Aorta (tissue), 5 donors: ENCODE data around the gene TTC3. TPM values are rescaled to one million over a fixed set of nuclear protein-coding genes. Genes with fewer than 3 reads are reported as not detected.
"Not testable (repeated sequence)": the region's sequence is repeated elsewhere in the genome, so short reads cannot be mapped to it uniquely, and the experiment has no call there.

ENCODE experiments used
- ATAC-seq: fragments of 200-7000 bp; cut with Tn5 transposase; one replicate; pipeline ENCODE4 v1.9.1; 2022; ENCODE audit warnings: moderate library complexity; ENCODE audit not compliant: low FRiP score
- DNase-seq, 2 donors: peaks; one replicate each; pipeline ENCODE4 v3.0.0-alpha.2; 2020
- H3K27ac ChIP-seq, 2 donors: one replicate each; pipeline ENCODE4 v1.5.1; 2013; ENCODE audit warnings: low read length in 2 of 2, mild to moderate bottlenecking in 2 of 2, moderate library complexity in 2 of 2, control low read depth in 1 of 2, inconsistent platforms in 1 of 2, low read depth in 1 of 2
- H3K27me3 ChIP-seq, 2 donors: one replicate each; pipeline ENCODE4 v1.6.1; 2013; ENCODE audit warnings: control low read depth in 1 of 2, low read length in 1 of 2, mild to moderate bottlenecking in 1 of 2, moderate library complexity in 1 of 2; ENCODE audit not compliant: insufficient read depth in 2 of 2, control insufficient read depth in 1 of 2
- H3K36me3 ChIP-seq, 2 donors: one replicate each; pipeline ENCODE4 v1.6.1; 2013; ENCODE audit warnings: control low read depth in 1 of 2, low read length in 1 of 2, mild to moderate bottlenecking in 1 of 2; ENCODE audit not compliant: insufficient read depth in 2 of 2, control insufficient read depth in 1 of 2
- H3K4me1 ChIP-seq, 2 donors: one replicate each; pipeline ENCODE4 v1.6.1; 2013; ENCODE audit warnings: low read length in 2 of 2, control low read depth in 1 of 2, mild to moderate bottlenecking in 1 of 2, moderate library complexity in 1 of 2; ENCODE audit not compliant: insufficient read depth in 2 of 2, control insufficient read depth in 1 of 2
- H3K4me3 ChIP-seq, 2 donors: one replicate each; pipeline ENCODE4 v1.5.1; 2013; ENCODE audit warnings: low read length in 2 of 2, control low read depth in 1 of 2, mild to moderate bottlenecking in 1 of 2
- H3K9me3 ChIP-seq: one replicate; pipeline ENCODE4 v1.6.1; 2013; ENCODE audit warnings: mild to moderate bottlenecking, low read length; ENCODE audit not compliant: control insufficient read depth
- WGBS, 2 donors: extraction: QIAGEN DNeasy Blood & Tissue Kit; methylation state at CpG; one replicate each; pipeline ENCODE4 v1.1.7; 2013; 5-methylcytosine and 5-hydroxymethylcytosine counted together
- intact Hi-C, 2 donors: fragments of 100-400 bp; cut with DNase I; formaldehyde crosslinking; loops; one replicate each; pipeline versions ENCODE4 v1.14.2 to v1.15.0; 2022
- long read RNA-seq, 2 donors: library from polyadenylated mRNA; unstranded; transcript quantifications; one replicate each; pipeline ENCODE4 v2.0.0, GENCODE V29; 2020 to 2021
- polyA plus RNA-seq, 2 donors: library from polyadenylated mRNA; stranded (reverse); fragments of 200-250 nt; gene quantifications; one replicate each; pipeline ENCODE4 v1.2.3, GENCODE V29; 2013
- total RNA-seq, 2 donors: library from RNA; stranded (reverse); fragmentation: NEBNext Ultra II Directional; extraction: Animal tissue kit (Norgen Biotek cat#: 25700); gene quantifications; one replicate each; pipeline ENCODE4 v1.2.1, GENCODE V29; 2021
- donor health status: healthy with polysubstance abuse.
- donor health status: Bipolar disorder and iron deficiency.
- donor health status: DM: no; HTN: no; CAD: no.
- donor health status: DM: no; HTN: no; CAD: no.
- donor health status: DM: yes; HTN: yes; CAD: no.

TTC3 gene
- total RNA-seq (100 to 1,000 TPM; 105 to 118 TPM), polyA plus RNA-seq (10 to 100 TPM; 30.1 to 40.3 TPM)
- long read RNA-seq, donor 1, transcript TTC3-210 (26 exons, 2,451 nt): major isoform, 10 of 168 reads
- long read RNA-seq, donor 1, partial matches to known transcripts: 115 of 168 reads
- long read RNA-seq, donor 1, other reads (novel, unspliced or antisense): 40 of 168 reads
- long read RNA-seq, donor 2, transcript TTC3-210 (26 exons, 2,451 nt): major isoform, 5 of 68 reads
- long read RNA-seq, donor 2, partial matches to known transcripts: 32 of 68 reads
- long read RNA-seq, donor 2, other reads (novel, unspliced or antisense): 31 of 68 reads

- Histone ChIP-seq H3K9me3 (no peaks in the 10 kb centered on the region), H3K27me3 (no peaks in the 10 kb centered on the region), H3K27ac (peak within 1 kb of the TSS; percentile 97 to 98), H3K4me1 (no peaks in the 10 kb centered on the region), H3K4me3 (peak within 1 kb of the TSS; percentile 55 to 78), H3K36me3 (peaks cover 0 to 2% of the 10 kb centered on the region in 2 donors)
- ATAC-seq (peak; percentile 96), DNase-seq (peak; percentile 97 to 99)
- intact Hi-C loops: loop anchor here (5.0 to 10.0 kb wide), 3 partner anchors 88 to 294 kb away; partner anchors contain the start of gene DYRK1A (in 1 of the 2)
- 0 to 1% methylated on average over 23 to 61 of the region's 61 CpGs for WGBS, 2 donors
Observed at GRCh38 chr21:37072988-37073416, at the start of gene TTC3, which contains the start of gene PIGP. Gene TTC3, plus strand, starts transcription at chr21:37073254. Its CDS starts 14,004 bp downstream, at chr21:37087258. Gene PIGP, minus strand, starts transcription at chr21:37073071. Its CDS starts 556 bp downstream, at chr21:37072515.

- DNase-seq (no peak), ATAC-seq (no peak)
- Histone ChIP-seq H3K4me1 (no peaks in the 10 kb centered on the region), H3K27ac (no peak overlapping the region), H3K4me3 (no peak overlapping the region), H3K27me3 (no peaks in the 10 kb centered on the region), H3K36me3 (no peaks in the 10 kb centered on the region), H3K9me3 (no peaks in the 10 kb centered on the region)
- 22 to 29% methylated on average over 4 of the region's 4 CpGs for WGBS, 2 donors
- intact Hi-C loops: no loop called here
Observed at GRCh38 chr21:37026499-37026898, 46.6 kb upstream of the TTC3 start.

GRCh38 chr21:37028570-37028969 is 44.5 kb upstream of the TTC3 start:
- intact Hi-C loops: no loop called here
- ATAC-seq: no peak
- H3K4me1 ChIP-seq: no peaks in the 10 kb centered on the region
- DNase-seq: no peak
- H3K4me3 ChIP-seq: no peak overlapping the region
- H3K36me3 ChIP-seq: no peaks in the 10 kb centered on the region
- no peaks in the 10 kb centered on the region for H3K27me3 ChIP-seq
- H3K9me3 ChIP-seq: no peaks in the 10 kb centered on the region
- no peak overlapping the region for H3K27ac ChIP-seq
- WGBS, 2 donors: 86 to 88% methylated on average over 4 of the region's 4 CpGs

GRCh38 chr21:37030864-37031263 is 42.2 kb upstream of the TTC3 start:
- no peaks in the 10 kb centered on the region for H3K36me3 ChIP-seq
- no peaks in the 10 kb centered on the region for H3K9me3 ChIP-seq
- no peak overlapping the region for H3K4me3 ChIP-seq
- WGBS, 2 donors: 94 to 96% methylated on average over 4 of the region's 4 CpGs
- no peak for DNase-seq
- no peak for ATAC-seq
- no peaks in the 10 kb centered on the region for H3K27me3 ChIP-seq
- no peaks in the 10 kb centered on the region for H3K4me1 ChIP-seq
- H3K27ac ChIP-seq: no peak overlapping the region
- intact Hi-C loops: no loop called here

GRCh38 chr21:37032293-37032692 is 40.8 kb upstream of the TTC3 start:
- H3K27me3 ChIP-seq: no peaks in the 10 kb centered on the region
- no peak overlapping the region for H3K4me3 ChIP-seq
- intact Hi-C loops: no loop called here
- H3K36me3 ChIP-seq: no peaks in the 10 kb centered on the region
- DNase-seq (no peak), ATAC-seq (no peak)
- WGBS, 2 donors: 84% methylated on average over 5 of the region's 5 CpGs
- H3K27ac ChIP-seq: no peak overlapping the region
- H3K4me1 ChIP-seq: no peaks in the 10 kb centered on the region
- H3K9me3 ChIP-seq: no peaks in the 10 kb centered on the region

- Histone ChIP-seq H3K4me3 (no peak overlapping the region), H3K9me3 (no peaks in the 10 kb centered on the region), H3K36me3 (no peaks in the 10 kb centered on the region), H3K4me1 (no peaks in the 10 kb centered on the region), H3K27ac (no peak overlapping the region), H3K27me3 (no peaks in the 10 kb centered on the region)
- WGBS, 2 donors: 54 to 60% methylated on average over 4 of the region's 4 CpGs
- intact Hi-C loops: no loop called here
- ATAC-seq: no peak
- DNase-seq: no peak
Observed at GRCh38 chr21:37032877-37033471, 40.1 kb upstream of the TTC3 start.

GRCh38 chr21:37034394-37034793 is 38.7 kb upstream of the TTC3 start:
- ATAC-seq, H3K9me3 ChIP-seq, H3K27ac ChIP-seq, intact Hi-C loops, DNase-seq, H3K4me3 ChIP-seq, H3K36me3 ChIP-seq, H3K4me1 ChIP-seq, H3K27me3 ChIP-seq: not testable (repeated sequence)
- 73 to 87% methylated on average over 4 of the region's 4 CpGs for WGBS, 2 donors

GRCh38 chr21:37036177-37036576 is 36.9 kb upstream of the TTC3 start:
- WGBS, 2 donors: 59 to 70% methylated on average over 4 of the region's 4 CpGs
- no peak for ATAC-seq
- no peaks in the 10 kb centered on the region for H3K4me1 ChIP-seq

More at GRCh38 chr21:37036177-37036576, 36.9 kb upstream of the TTC3 start:
- DNase-seq: no peak
- H3K36me3 ChIP-seq: no peaks in the 10 kb centered on the region
- intact Hi-C loops: no loop called here
- H3K4me3 ChIP-seq: no peak overlapping the region
- H3K9me3 ChIP-seq: no peaks in the 10 kb centered on the region
- no peak overlapping the region for H3K27ac ChIP-seq
- no peaks in the 10 kb centered on the region for H3K27me3 ChIP-seq
